ENCODE results near the gene PPM1D. TPM values are rescaled to one million over a fixed set of nuclear protein-coding genes. Genes with fewer than 3 reads are reported as not detected.

Gene PPM1D
- total RNA-seq, 2 donors from 2014 or later = 6.5 to 15.5 TPM

GRCh38 chr17:60565233-60565632 lies 34.8 kb upstream of the PPM1D start:
- WGBS, 2 donors = 86 to 91% methylated on average over 6 of the region's 6 CpGs
- ATAC-seq (no peak), DNase-seq (no peak)
- no peak overlapping the region for H3K27ac ChIP-seq
- TF ChIP-seq POLR2A (IDR thresholded peaks at IDR 0.05) (no peak), CTCF (IDR thresholded peaks at IDR 0.05) (no peak)
- H3K36me3 ChIP-seq (replicated peaks in 1 of 2; ENCODE audit: insufficient read depth in 1 of 2, low read depth in 2 of 2) = no peaks in the 10 kb centered on the region
- H3K27me3 ChIP-seq = no peaks in the 10 kb centered on the region
- intact Hi-C loops (cut with DNase I) = no loop called here
- H3K4me3 ChIP-seq = no peak overlapping the region
- H3K4me1 ChIP-seq = no peaks in the 10 kb centered on the region
- H3K9me3 ChIP-seq = no peaks in the 10 kb centered on the region

GRCh38 chr17:60573236-60574051 lies 26.5 kb upstream of the PPM1D start:
- Histone ChIP-seq H3K9me3 (no peaks in the 10 kb centered on the region), H3K27me3 (no peaks in the 10 kb centered on the region), H3K4me1 (peaks cover 3% of the 10 kb centered on the region), H3K27ac (peak overlapping the region in 3 of 4 donors; percentile 0 to 64 (median 32)), H3K36me3 (replicated peaks in 1 of 2; ENCODE audit: insufficient read depth in 1 of 2, low read depth in 2 of 2) (no peaks in the 10 kb centered on the region), H3K4me3 (no peak overlapping the region)
- peak in 2 of 4 donors; percentile 21 to 25 for DNase-seq
- ATAC-seq = peak; percentile 67
- 44 to 54% methylated on average over 2 of the region's 2 CpGs for WGBS, 2 donors
- intact Hi-C loops (cut with DNase I) = no loop called here
- peak in 2 of 7 experiments; percentile 5 to 9 for TF ChIP-seq CTCF (IDR thresholded peaks at IDR 0.05)
- no peak for TF ChIP-seq POLR2A (IDR thresholded peaks at IDR 0.05)

- Histone ChIP-seq H3K27ac (peak overlapping the region in 1 of 4 donors; percentile 27), H3K4me3 (no peak overlapping the region), H3K36me3 (replicated peaks in 1 of 2; ENCODE audit: insufficient read depth in 1 of 2, low read depth in 2 of 2) (no peaks in the 10 kb centered on the region), H3K9me3 (no peaks in the 10 kb centered on the region), H3K27me3 (no peaks in the 10 kb centered on the region), H3K4me1 (peaks cover 3% of the 10 kb centered on the region)
- TF ChIP-seq POLR2A (IDR thresholded peaks at IDR 0.05) (no peak), CTCF (IDR thresholded peaks at IDR 0.05) (peak in 4 of 7 experiments; percentile 24 to 49 (median 30))
- ATAC-seq (no peak), DNase-seq (peak; percentile 22 to 50 (median 36))
- intact Hi-C loops (cut with DNase I) = no loop called here
- 33 to 39% methylated on average over 7 of the region's 7 CpGs for WGBS, 2 donors
Observed at GRCh38 chr17:60577147-60577915, 22.7 kb upstream of the PPM1D start.

- intact Hi-C loops (cut with DNase I) = no loop called here
- H3K27ac ChIP-seq = no peak overlapping the region
- H3K27me3 ChIP-seq = no peaks in the 10 kb centered on the region
- H3K4me3 ChIP-seq = no peak overlapping the region
- DNase-seq = no peak
- no peaks in the 10 kb centered on the region for H3K9me3 ChIP-seq
- TF ChIP-seq POLR2A (IDR thresholded peaks at IDR 0.05) (no peak), CTCF (IDR thresholded peaks at IDR 0.05) (no peak)
- no peaks in the 10 kb centered on the region for H3K36me3 ChIP-seq (replicated peaks in 1 of 2; ENCODE audit: insufficient read depth in 1 of 2, low read depth in 2 of 2)
- no peak for ATAC-seq
- 15 to 21% methylated on average over 2 of the region's 2 CpGs for WGBS, 2 donors
- H3K4me1 ChIP-seq = no peaks in the 10 kb centered on the region
Observed at GRCh38 chr17:60579090-60579489, 20.9 kb upstream of the PPM1D start.

Measured in body of pancreas (tissue), 4 donors.